ENCODE results near the gene BTNL8.

Gene BTNL8, protein sequence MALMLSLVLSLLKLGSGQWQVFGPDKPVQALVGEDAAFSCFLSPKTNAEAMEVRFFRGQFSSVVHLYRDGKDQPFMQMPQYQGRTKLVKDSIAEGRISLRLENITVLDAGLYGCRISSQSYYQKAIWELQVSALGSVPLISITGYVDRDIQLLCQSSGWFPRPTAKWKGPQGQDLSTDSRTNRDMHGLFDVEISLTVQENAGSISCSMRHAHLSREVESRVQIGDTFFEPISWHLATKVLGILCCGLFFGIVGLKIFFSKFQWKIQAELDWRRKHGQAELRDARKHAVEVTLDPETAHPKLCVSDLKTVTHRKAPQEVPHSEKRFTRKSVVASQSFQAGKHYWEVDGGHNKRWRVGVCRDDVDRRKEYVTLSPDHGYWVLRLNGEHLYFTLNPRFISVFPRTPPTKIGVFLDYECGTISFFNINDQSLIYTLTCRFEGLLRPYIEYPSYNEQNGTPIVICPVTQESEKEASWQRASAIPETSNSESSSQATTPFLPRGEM

DNA sequence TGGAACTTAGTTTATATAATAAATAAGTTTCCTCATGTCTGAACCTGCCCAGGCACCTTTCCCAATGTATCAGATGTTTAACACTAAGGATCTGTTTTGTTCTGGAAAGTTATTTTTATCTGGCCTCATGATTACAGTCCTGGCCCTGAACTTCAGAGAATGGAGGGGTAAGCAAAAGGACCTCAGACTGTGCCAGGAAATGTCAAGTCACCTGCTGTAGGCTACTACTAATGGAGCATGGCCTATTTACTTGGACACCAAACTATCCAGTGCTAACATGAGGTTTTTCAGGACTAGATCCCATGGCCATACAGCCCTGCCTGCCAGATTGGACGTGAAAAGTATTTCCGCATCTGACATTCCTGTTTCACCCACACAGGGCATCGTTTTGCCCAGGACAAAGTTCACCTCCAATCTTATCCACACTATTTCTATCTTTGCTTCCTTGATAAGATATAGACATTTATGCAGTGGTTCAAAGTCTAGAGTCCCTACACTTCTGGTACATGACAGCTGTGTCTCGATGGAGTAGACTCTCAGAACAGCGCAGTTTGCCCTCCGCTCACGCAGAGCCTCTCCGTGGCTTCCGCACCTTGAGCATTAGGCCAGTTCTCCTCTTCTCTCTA is at the start of gene BTNL8:
BTNL8 (plus strand) TSS at position 539 of the 626 bp plus-strand sequence. CDS start 152 bp downstream, outside the sequence.
- no peak for DNase-seq

DNA sequence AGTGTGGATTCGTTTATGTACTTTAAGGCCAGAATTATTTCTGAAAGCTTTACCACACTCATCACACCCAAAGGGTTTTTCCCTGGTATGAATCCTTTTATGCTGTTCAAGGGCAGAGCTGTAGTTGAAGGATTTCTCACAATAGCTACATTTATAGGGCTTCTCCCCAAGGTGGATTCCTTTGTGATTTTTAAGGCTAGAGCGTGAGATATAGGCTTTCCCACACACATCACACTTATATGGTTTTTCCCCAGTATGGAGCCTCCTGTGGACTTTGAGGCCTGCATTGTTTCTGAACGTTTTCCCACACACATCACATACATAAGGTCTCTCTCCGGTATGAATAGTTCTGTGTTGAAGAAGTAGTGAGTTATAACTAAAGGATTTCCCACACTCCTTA is 49.1 kb upstream of the BTNL8 start:
- no peak for DNase-seq

DNA sequence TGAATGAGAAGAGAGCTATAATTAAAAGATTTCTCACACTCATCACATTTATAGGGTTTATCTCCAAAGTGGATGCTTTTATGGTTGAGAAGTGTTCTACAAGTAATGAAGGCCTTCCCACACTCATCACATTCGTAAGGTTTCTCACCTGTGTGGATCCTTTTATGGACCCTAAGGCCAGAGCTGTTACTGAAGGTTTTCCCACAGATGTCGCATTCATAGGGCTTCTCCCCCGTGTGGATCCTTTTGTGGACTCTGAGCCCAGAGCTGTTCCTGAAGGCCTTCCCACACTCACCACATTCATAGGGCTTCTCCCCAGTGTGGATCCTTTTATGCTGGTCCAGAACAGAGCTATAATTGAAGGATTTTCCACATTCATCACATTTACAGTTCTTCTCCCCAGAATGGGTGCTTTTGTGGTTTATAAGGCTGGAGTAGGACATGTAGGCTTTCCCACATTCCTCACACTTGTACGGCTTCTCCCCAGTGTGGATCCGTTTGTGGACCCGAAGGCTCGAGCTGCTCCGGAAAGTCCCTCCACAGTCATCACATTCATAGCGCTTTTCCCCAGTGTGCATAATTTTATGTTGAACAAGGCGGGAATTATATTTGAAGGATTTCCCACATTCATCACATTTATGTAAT is 48.4 kb upstream of the BTNL8 start:
- no peak for DNase-seq

GRCh38 chr5:180852495-180852894 is 46.5 kb upstream of the BTNL8 start:
- no peak for DNase-seq

DNA sequence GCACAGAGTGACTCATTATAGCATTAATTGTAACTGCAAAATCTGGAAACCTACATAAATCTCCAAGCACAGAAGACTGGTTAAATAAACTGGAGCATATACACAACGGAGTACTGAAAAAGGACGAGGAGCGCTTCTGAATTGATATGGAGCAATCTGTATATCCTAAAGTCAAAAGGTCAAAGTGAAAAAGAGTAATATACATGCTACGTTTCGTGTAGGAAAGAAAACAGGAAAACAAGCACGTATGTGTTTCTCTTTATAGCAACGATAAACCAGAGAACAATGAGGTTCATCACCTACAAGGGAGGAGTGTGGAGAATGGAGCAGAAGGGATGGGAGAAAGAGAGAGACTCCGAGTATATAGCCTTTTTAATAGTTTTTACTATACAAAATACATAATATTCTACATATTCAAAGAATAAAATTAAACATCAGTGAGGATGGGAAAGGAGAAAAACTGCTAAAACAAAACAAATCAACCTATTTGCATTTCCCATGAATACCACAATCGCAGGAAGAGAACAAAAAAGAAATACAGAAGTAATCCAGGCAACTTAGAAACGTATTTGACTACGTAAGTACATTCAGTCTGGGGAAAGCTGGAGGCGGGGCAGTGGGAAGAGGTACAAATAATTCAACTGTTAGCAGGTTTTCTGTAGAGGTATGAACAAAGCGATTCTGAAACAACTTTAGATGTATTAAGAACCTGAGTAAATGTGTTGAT is 45.7 kb upstream of the BTNL8 start:
- no peak for DNase-seq

DNA sequence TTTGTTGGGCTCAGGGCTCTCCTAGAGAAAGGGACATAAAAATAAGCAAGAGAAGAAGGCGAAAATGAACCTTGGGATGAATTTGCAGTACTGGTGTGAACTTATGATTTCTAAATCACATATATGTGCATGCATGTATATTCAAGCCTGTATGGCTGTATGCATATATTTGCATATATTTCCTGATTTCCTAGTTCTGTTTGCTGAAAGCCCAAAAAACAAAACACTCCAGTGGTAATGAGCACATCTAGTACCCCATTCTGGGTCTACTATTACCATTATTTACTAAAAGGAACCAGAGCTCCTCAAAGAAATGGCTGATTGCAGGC is 45.1 kb upstream of the BTNL8 start:
- no peak for DNase-seq

DNA sequence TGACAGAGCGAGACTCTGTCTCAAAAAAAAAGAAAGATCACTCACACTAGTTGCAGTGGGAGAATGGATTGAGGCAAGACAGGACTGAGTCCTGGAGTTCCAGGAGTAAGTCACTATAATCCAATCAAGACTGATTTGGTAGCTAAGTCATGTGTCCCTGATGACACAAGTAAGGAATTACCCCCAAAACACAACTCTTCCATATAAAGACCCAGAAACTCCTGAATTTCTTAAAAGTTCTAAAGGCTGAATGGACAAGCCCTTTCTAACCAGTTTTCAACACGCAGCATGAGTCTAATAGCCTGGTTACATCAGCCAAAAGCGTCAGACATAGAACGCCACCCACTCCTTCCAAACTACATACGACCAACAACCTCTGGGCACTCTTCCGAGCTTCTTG is 40.4 kb upstream of the BTNL8 start:
- DNase-seq: no peak

- peak; percentile 51 for DNase-seq
Observed at GRCh38 chr5:180860273-180860886, 38.6 kb upstream of the BTNL8 start.

DNA sequence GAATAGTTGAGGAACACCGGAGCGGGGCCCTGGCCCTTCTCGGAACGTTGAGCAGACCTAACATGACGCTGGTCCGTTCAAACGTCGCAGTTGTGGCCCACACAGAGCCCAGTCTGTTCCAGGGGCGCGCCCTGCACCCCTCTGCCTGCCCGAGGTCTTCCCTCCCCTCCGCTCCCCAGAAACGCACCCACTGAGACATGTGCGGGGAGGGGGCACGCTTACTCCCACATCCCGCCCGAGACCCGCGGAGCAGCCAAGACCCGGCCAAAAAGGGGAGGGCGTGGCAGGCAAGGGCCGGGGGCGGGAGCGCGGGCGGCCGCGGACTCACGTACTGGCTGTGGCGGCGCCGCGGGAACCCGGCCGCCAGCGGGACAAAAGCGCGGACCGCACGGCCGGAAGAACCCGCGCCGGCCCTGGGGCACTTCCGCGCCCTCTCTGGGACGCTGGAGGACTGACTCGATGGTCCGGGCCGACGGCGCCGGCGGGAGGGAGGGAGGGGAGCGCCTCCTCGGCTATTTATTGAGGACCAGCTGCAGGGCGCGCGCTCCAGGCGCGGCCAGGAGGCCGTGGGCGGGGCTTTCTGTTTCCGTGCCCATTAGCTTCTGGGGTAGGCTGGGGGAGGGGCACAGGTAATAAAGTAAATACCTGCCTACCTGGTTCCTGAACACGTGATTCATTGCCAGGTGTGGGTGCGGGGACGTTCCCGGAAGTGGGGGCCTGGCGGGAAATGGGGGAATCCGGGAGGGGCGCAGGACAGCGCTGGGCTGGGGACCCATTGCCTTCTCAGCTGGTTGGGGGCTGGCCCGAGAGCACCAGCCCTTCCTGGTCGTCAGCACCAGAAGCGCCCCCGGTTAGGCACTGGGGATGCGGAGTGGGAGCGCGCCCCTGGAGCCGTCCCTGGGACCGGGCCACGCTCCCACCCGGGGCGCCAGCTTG is 37.8 kb upstream of the BTNL8 start, which contains the start of gene ZFP62:
ZFP62 (minus strand) TSS at position 390 of the 936 bp plus-strand sequence; CDS start at position 333, 57 bp downstream.
- peak; percentile 74 for DNase-seq

DNA sequence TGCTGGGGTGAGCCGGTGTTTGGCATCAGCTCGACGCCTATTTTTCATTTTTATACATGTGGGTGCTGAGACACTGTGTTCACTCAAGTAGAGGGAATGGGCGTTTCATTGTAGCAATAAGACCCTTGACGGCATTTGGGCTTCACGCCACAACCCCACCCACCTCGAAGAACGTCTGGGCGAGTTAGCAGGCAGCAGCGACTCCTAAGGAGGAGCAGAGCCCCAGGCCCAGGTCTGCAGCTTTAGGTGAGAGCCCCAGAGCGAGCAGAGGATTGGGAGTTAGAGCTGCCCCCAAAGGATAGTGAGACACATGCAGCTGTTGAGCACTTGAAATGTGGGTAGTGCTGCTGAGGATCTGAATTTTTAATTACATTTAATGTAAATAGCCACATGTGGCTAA is 36.3 kb upstream of the BTNL8 start:
- no peak for DNase-seq

GRCh38 chr5:180865981-180866695 is 32.8 kb upstream of the BTNL8 start:
- DNase-seq: no peak

DNA sequence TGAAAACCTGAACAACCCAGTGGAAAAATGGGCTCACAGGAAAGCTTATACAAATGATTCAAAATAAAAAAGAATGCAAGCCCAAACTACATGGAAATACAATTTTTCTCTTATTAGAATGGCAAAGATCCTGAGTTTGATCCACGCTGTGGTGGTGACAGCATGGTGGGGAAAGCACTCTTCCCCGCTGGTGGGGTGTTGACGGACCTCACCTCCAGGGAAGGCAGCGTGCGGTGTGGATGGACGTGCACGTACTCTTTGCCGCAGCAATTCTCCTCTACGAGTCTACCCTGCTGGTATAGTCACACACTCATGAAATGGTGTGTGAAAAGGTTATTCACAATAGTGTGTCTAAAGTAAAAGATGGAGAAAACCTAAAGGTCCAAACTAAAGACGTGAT is 32.0 kb upstream of the BTNL8 start:
- DNase-seq: no peak

DNA sequence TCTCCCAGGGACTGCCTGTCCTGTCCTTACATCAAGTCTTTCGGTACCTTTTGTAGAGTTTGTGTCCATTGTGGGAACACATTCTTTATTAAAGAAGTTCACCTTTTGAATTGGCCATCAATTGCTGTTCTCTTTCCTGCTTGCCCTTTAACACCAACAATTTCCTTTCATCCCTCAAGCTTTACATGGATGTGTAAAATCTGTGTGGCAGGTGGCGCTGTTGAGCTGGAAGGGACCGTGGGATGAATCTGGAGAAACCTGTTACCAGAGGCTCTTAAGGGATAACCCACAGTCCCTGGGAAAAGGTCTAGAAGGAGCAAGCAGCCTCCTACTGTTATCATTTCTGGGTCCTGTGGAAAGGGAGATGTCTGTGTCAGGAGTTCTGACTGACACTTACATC is 30.0 kb upstream of the BTNL8 start:
- DNase-seq: peak; percentile 36

DNA sequence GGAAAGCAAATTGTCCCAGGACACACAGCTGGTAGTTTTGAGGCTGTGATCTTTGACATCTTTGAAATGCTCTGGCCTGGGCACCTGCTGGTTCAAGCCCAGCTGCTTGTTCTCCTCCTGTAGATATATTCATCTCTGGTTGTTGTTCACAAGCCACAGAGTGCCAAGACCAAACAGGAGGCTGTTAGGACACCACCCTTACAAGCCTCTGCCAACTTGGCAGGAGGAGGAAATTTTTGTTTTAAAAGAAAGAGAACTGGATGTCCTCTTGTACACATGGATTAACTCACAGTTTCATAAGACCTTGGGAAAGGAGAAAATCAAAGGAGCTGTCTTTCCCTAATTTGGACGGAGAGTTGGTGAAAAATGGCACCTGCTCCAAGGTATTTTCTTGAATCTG is 29.4 kb upstream of the BTNL8 start:
- DNase-seq: no peak

DNA sequence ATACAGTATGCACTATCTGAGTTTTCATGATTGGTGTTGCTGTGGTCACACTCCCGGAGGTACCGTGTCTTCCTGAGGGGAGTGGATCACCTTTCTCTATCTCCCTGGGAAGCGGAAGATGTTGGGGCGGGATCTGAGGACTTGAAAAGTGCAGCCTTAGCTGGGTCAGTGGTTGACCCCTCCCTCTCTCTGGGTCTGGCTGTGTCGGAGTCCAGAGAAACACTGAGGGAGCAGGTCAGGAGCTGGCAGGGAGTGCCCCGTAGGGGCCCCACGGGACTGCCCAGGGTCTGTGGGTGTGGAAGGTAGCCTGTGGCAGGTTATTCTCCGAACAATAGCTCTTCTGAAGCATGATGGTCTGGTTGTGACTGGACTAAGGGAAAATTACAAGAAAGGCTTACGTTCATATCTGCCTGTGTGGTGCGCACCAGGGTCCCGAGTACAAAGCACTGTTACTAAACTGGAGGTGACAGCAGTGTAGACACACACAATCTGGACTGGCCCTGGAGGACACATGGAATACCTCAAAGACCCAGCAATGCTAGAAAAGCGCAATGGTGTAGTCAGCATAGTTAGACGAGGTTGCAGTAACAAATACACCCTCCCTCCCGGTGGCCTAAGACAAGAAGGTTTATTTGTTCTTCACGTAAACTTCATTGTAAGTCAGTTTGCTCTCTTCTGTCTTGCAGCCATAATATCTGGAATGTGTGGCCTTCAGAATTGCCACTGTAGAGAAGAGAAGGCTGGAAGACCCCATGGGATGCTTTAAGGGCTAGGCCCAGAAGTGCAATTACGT is 28.5 kb upstream of the BTNL8 start:
- DNase-seq: no peak

DNA sequence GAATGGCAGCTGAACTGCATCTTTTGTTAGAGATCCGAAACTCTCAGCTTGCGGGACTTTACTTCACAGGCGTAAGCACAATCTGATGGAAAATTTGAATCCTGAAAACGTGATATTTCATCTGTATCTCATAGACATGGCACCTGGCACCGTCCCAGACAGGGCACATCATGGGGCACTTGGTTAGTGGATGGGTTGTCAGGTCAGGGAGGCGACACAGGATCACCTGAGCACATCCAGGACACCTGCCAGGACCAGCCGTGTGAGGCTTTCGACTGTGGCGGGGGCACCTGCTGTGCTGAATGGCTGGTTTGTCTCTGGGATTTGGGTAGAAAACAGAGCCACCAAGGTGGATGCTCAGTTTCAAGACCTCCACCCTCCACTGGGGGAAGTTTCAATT is 26.5 kb upstream of the BTNL8 start:
- DNase-seq: no peak

- DNase-seq: no peak
Observed at GRCh38 chr5:180873615-180874520, 25.1 kb upstream of the BTNL8 start.

DNA sequence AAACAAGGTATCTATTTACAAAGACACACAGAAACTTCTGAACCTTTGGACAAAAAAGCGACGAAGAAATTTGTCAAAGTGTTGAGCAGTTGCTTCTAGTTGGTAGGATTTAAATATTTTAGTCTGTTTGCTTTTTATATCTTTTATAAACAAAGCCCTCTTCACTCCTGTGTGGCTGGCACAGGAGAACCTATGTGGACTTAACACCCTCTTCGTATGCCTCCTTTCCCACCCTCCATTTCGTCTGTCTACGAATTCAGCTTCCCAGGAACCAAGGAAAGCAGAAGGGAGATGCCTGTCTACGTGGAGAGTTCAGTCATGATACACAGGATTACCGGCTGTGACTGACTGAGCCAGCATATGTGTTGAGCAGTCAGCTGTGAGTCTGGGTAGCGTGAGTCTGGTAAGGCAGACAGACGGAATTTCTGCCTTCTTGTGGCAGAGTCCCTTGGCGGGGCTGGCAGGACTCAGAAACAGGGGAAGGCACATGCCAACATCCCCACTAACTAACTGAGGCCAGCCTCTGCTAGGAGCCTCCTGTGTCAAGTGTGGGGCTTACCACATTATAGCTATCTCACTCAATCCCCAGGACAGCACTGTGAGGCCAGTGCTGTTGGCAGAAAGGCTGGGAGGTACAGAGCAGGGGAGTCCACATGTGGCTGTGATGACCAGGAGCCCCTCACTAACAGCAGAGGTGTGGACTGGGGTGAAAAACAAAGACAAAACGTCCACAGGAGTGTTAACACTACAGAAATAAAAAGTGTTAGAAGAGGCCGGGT is 24.0 kb upstream of the BTNL8 start:
- no peak for DNase-seq

Data from NCI-H1105 treated with DMSO at 0.1 percent for 48 hours (cell line).